CD4-positive, alpha-beta T cell treated with Interleukin-2 at 100 ng/mL for 4 hours (primary cell): Measurements from ENCODE around the gene FBXL17.

Experiments used
- DNase-seq: peaks from one replicate; pipeline ENCODE4 v3.0.0-alpha.2; 2020; ENCODE audit warnings: low spot score

The FBXL17 gene

DNA sequence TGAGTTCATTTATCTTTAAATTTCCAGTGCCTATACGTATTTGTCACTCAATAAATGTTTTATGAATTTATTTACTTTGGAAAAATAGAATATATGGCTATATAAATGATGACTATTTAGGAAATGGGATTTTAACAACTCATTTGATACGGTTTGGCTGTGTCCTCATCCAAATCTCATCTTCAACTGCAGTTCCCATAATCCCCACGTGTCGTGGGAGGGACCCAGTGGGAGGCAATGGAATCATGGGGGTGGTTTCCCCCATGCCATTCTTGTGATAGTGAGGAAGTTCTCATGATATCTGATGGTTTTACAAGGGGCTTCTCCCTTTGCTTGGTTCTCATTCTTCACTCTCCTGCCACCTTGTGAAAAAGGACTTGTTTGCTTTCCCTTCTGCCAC, 523.6 kb downstream of the FBXL17 start:
- DNase-seq: no peak

- no peak for DNase-seq
Observed at GRCh38 chr5:107857785-107858184, 524.1 kb downstream of the FBXL17 start.

GRCh38 chr5:107855171-107855570, 526.7 kb downstream of the FBXL17 start:
- no peak for DNase-seq

- DNase-seq: no peak
Observed at GRCh38 chr5:107853696-107854095, 528.2 kb downstream of the FBXL17 start.

DNA sequence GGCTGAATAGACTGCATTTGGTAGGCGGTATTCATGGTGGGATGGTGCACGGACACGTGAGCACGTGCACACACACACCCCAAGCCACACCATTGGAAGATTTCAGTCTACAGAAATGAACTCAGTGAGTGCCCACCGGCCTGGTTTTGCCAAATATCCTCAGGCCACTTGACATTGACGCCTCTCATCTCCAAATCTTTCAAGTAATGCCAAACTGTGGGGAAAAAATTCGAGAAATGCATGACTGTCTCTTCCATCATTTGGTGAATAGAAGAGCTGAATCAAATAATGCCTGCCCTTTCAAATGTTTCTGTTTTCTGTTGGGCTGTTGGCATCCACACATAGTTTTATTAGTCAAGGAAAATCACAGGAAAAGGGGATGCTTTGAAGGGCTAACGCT, 528.9 kb downstream of the FBXL17 start:
- DNase-seq: no peak

DNA sequence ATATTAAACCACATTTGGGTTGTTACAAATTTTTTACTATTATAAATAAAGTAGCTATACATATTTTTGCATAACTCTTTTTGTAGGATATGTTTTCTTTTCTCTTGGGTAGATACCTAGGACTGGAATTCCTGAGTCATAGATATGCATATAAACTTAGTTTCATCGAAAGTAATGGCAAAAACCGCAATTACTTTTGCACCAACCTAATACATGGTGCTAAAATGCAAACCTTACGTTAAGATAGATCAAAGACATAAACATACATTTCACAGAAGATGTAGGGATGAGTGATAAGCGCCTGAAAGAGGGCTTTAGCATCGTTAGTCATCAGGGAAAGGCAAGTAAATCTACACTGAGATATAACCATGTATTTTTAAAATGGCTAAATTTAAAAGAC, 532.8 kb downstream of the FBXL17 start:
- DNase-seq: no peak

DNA sequence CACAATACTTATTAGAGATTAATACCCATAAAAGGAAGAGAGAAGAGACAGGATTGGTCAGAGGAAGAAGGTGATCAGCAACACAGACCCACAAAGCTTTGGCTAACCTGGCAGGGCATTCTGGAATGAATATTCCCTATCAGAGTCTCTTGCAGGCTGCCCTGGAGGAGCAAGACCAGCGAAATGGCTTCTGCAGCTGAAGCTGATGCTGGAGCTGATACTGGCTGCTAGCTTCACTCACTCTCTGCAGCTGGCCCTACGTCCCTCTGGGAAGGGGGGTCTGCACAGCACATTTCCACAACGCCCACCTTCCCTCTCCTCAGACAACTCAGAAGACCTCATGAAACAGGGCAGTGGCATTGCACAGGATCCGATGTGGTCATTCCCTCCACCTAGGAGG, 541.3 kb downstream of the FBXL17 start:
- DNase-seq: no peak

- DNase-seq: no peak
Observed at GRCh38 chr5:107840161-107840560, 541.7 kb downstream of the FBXL17 start.

GRCh38 chr5:107835096-107835495, 546.8 kb downstream of the FBXL17 start:
- no peak for DNase-seq

- DNase-seq: no peak
Observed at GRCh38 chr5:107832746-107833145, 549.2 kb downstream of the FBXL17 start.

GRCh38 chr5:107831612-107832395, 550.1 kb downstream of the FBXL17 start:
- no peak for DNase-seq

- no peak for DNase-seq
Observed at GRCh38 chr5:107830750-107831149, 551.1 kb downstream of the FBXL17 start.

DNA sequence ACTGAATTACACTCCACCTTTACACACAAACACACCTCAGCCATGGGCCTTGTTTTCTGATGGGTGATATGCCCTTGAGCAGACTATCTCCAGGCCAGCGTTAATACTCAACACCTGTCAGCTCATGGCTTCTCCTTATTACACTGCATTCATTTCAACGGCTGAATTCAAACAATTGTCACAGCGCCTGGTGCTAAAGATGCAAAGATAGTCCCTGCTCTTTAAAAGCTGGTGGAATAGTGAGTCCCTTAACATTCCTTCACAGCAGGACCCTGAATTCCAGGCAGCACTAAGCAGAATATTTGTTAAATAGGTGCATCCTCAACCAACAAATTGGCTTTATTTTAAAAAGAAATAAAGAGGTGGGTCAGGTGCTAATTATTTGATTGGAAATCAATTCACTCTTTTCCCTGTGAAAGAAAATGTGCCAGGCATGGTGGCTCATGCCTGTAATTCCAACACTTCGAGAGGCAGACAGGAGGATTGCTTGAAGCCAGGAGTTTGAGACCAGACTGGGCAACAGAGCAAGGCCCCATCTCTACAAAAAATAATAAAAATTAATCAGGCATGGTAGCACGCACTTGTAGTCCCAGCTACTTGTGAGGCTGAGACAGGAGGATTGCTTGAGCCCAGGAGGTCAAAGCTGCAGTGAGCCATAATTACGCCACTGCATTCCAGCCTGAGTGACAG, 555.4 kb downstream of the FBXL17 start:
- DNase-seq: no peak

GRCh38 chr5:107824821-107825220, 557.1 kb downstream of the FBXL17 start:
- no peak for DNase-seq

- no peak for DNase-seq
Observed at GRCh38 chr5:107821288-107821687, 560.6 kb downstream of the FBXL17 start.

DNA sequence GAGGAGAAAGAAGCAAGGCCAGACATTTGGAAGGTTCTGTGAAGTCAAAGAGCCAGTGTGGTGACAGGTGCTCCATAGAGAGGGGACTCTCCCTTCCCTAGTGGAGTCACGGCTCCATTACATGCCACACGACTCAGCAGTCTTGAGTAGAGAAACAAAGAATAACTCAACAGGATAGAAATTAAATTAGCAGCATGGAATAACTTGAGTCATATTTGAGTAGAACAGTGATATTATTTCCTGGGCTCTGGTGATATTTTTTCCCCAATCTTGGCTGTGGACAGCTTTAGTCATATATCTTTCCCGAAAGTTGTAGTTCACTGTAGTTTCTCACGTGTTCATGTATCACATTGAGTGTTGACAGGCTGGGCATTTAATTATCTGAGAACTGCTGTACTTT, 561.5 kb downstream of the FBXL17 start:
- DNase-seq: no peak

GRCh38 chr5:107817951-107818350, 563.9 kb downstream of the FBXL17 start:
- DNase-seq: no peak

DNA sequence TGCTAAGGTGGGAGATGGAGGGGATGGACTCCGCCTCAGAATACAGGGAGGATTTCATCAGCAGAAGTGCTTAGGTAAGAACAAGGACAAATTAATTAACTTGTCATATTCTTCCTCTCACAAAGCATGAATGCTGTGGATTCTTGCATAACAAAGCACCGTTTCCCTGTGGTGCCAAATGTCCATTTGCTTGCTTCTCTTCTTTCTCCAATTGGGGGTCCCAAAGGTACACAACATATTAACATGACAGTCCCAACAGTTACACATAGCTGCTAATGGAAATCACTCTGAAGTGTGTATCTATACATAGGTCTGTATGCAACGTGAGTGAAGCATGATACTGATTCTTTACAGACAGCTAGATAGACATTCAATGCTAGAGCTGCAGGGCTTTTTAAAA, 564.5 kb downstream of the FBXL17 start:
- no peak for DNase-seq

DNA sequence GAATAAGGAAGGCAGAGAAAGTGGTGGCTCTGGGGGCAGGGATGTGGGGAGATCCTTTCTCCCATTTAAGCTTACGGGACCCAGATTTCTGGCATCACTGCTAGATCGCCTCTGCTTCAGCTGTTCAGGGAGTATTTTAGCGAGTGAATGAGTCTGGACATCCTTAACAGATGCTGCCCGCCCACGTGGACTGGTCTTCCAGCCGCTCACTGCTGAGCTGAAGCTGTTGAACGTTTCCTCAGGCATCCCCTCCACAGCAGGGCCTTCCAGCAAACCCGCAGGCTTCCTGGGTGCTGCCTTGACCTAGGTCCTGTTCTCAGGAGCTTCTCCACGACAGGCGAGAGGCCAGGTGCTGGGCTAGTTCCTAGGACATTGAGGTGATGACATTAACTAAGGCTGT, 566.8 kb downstream of the FBXL17 start:
- no peak for DNase-seq

DNA sequence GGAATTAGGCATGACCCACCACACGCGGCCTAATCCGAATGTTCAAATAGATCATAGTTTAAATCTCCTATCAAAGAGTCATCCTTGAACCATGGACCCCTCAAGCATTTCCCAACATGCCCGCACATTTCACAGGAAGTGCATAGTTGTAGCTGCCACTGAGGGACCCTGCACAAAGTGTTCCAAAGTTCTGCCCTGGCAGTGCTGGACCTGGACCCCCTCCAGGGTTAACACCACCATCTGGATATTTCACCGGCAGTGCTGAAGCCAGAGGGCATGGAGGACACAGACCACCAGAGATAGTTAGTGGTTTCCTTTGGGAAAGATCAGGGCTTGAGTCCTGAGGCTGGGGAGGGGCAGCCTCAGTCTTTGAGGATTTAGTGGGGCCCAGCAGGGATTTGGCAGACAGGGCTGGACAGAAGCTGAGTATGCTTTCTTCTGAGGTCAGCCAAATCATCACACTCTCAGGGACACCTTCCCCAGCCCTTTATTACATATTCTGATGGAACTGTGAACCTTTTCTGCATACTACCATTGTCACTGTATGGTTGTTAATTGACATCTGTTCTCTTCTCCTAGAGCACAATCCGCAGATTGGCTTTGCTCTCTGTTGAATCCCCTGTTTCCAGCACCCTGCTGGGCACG, 567.6 kb downstream of the FBXL17 start:
- no peak for DNase-seq

GRCh38 chr5:107813559-107813958, 568.3 kb downstream of the FBXL17 start:
- no peak for DNase-seq

GRCh38 chr5:107812570-107813141, 569.2 kb downstream of the FBXL17 start:
- DNase-seq: no peak
